Measurements from ENCODE around the gene STAT1.

The STAT1 gene

DNA sequence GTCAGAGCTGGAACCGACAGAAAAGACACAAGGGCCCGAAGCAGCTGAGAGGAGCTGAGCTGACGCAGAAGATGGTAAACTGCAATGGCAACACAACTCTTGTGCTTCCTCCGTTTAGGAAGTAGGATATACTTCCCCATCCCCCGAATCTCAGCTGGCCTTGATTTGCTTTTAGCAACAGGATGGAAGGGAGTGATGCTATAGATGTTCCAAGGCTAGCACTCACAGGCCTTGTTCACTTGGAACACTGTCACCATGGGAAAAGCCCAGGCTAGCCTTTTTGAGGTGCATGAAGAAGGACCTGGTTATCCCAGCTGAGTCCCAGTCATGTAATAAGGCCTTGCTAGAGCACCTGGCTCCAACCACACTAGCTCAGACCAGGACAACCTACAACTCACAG lies 26.0 kb downstream of the STAT1 start:
- DNase-seq (ENCODE audit: extremely low read depth, low read depth): no peak
- H3K4me3 ChIP-seq (replicated peaks; ENCODE audit: low read depth, low read length): no peak overlapping the region
- TF ChIP-seq, protein P1, sequence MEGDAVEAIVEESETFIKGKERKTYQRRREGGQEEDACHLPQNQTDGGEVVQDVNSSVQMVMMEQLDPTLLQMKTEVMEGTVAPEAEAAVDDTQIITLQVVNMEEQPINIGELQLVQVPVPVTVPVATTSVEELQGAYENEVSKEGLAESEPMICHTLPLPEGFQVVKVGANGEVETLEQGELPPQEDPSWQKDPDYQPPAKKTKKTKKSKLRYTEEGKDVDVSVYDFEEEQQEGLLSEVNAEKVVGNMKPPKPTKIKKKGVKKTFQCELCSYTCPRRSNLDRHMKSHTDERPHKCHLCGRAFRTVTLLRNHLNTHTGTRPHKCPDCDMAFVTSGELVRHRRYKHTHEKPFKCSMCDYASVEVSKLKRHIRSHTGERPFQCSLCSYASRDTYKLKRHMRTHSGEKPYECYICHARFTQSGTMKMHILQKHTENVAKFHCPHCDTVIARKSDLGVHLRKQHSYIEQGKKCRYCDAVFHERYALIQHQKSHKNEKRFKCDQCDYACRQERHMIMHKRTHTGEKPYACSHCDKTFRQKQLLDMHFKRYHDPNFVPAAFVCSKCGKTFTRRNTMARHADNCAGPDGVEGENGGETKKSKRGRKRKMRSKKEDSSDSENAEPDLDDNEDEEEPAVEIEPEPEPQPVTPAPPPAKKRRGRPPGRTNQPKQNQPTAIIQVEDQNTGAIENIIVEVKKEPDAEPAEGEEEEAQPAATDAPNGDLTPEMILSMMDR (IDR thresholded peaks at IDR 0.05; ENCODE audit: low read depth, low read length, missing control alignments): no peak

DNA sequence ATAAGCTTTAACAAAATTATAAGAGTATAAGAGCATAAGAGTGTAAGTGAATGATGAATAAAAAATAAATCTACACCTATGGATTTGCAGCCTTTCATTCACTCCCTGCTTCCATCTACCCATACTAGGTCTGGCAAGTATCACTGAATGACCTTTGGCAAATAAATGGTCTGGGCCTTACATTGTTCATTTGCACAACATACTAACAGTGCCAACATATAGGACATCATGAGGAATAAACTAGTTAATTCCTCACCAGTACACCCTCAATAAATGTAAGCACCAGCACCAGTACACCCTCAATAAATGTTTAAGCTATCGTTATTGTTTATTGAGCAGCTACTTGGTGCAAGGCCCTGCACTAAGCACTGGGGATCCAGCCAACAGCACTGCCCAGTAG lies 26.9 kb downstream of the STAT1 start:
- TF ChIP-seq, protein P1 (IDR thresholded peaks at IDR 0.05; ENCODE audit: low read depth, low read length, missing control alignments): no peak
- no peak for DNase-seq (ENCODE audit: extremely low read depth, low read depth)
- no peak overlapping the region for H3K4me3 ChIP-seq (replicated peaks; ENCODE audit: low read depth, low read length)

GRCh38 chr2:190986221-190986953 lies 27.6 kb downstream of the STAT1 start:
- no peak overlapping the region for H3K4me3 ChIP-seq (replicated peaks; ENCODE audit: low read depth, low read length)
- TF ChIP-seq, protein P1 (IDR thresholded peaks at IDR 0.05; ENCODE audit: low read depth, low read length, missing control alignments): no peak
- DNase-seq (ENCODE audit: extremely low read depth, low read depth): no peak

- TF ChIP-seq, protein P1 (IDR thresholded peaks at IDR 0.05; ENCODE audit: low read depth, low read length, missing control alignments): no peak
- H3K4me3 ChIP-seq (replicated peaks; ENCODE audit: low read depth, low read length): no peak overlapping the region
- no peak for DNase-seq (ENCODE audit: extremely low read depth, low read depth)
Measured at GRCh38 chr2:190984595-190984994, 29.4 kb downstream of the STAT1 start.

DNA sequence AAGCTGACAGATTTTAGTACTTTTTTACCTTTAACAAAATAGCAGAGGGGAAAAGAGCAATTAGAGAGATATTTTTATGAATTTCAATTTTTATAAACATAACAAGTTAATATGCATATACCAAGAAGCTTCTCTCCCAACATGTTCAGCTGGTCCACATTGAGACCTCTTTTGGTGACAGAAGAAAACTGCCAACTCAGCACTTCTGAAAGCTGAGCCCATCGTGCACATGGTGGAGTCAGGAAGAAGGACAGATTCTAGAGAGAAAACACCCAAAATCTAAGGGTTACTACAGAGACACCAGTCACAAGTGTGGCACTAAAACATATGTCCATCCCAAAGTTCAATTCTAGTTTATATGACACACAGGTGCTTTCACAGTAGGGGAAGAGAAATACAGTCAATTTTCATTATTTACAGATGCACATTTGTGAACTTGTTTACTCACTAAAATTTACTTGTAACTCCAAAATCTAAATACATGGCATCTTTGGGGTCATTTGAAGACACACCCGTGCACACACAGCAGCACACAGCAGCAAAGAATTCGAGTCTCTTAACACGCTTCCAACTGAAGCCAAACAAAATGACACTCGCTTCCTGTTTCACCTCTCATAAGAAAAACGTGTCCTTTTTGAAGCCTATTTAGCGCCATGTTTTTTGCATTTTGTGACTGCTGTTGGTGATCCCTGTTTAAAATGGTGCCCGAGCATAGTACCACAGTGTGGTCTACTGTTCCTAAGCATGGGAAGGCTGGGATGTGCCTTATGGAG lies 31.5 kb downstream of the STAT1 start:
- no peak overlapping the region for H3K4me3 ChIP-seq (replicated peaks; ENCODE audit: low read depth, low read length)
- TF ChIP-seq, protein P1 (IDR thresholded peaks at IDR 0.05; ENCODE audit: low read depth, low read length, missing control alignments): no peak
- no peak for DNase-seq (ENCODE audit: extremely low read depth, low read depth)

- H3K4me3 ChIP-seq (replicated peaks; ENCODE audit: low read depth, low read length): no peak overlapping the region
- TF ChIP-seq, protein P1 (IDR thresholded peaks at IDR 0.05; ENCODE audit: low read depth, low read length, missing control alignments): no peak
Measured at GRCh38 chr2:190981733-190982132, 32.2 kb downstream of the STAT1 start.

More at GRCh38 chr2:190981733-190982132, 32.2 kb downstream of the STAT1 start:
- no peak for DNase-seq (ENCODE audit: extremely low read depth, low read depth)

Data from HFF-Myc (cell line).